HG02884 (cell line): ENCODE data around the gene CYP2C9.
A peak's percentile ranks its signal among the peaks of the same experiment; 100 is the strongest.
"Not testable (repeated sequence)": the region's sequence is repeated elsewhere in the genome, so short reads cannot be mapped to it uniquely, and the experiment has no call there.

Experiments used
- ATAC-seq: cut with Tn5 transposase; IDR thresholded peaks from one replicate; pipeline ENCODE4 v1.9.1; 2021; ENCODE audit warnings: mild to moderate bottlenecking, moderate library complexity; ENCODE audit not compliant: unreplicated experiment

CYP2C9 gene

GRCh38 chr10:94938383-94938782 is at the start of gene CYP2C9:
CYP2C9 (plus strand) TSS chr10:94938658; CDS start chr10:94938683, 25 bp downstream.
- ATAC-seq, result no peak

- no peak for ATAC-seq
These were observed 49.3 kb upstream of the CYP2C9 start for GRCh38 chr10:94889123-94889522.

GRCh38 chr10:94890264-94891022 is 48.0 kb upstream of the CYP2C9 start:
- no peak for ATAC-seq

GRCh38 chr10:94898414-94898813 is 40.0 kb upstream of the CYP2C9 start:
- ATAC-seq, result not testable (repeated sequence)

- no peak for ATAC-seq
These were observed 36.4 kb upstream of the CYP2C9 start for GRCh38 chr10:94902080-94902479.

- no peak for ATAC-seq
These were observed 35.9 kb upstream of the CYP2C9 start for GRCh38 chr10:94902570-94902969.

- ATAC-seq, result not testable (repeated sequence)
These were observed 33.8 kb upstream of the CYP2C9 start for GRCh38 chr10:94904506-94905148.

GRCh38 chr10:94916423-94916822 is 22.0 kb upstream of the CYP2C9 start:
- no peak for ATAC-seq

- no peak for ATAC-seq
These were observed 1.7 kb upstream of the CYP2C9 start for GRCh38 chr10:94936721-94937120.

- ATAC-seq, result not testable (repeated sequence)
These were observed 5.1 kb downstream of the CYP2C9 start for GRCh38 chr10:94943432-94944103.

GRCh38 chr10:94946181-94946580 is 7.7 kb downstream of the CYP2C9 start:
- ATAC-seq, result not testable (repeated sequence)

- ATAC-seq, result peak; percentile 70
These were observed 25.4 kb downstream of the CYP2C9 start for GRCh38 chr10:94963901-94964300.

- ATAC-seq, result no peak
These were observed 45.1 kb downstream of the CYP2C9 start for GRCh38 chr10:94983555-94983954.

GRCh38 chr10:94989192-94989591 is 50.7 kb downstream of the CYP2C9 start:
- ATAC-seq, result no peak

GRCh38 chr10:94991243-94991888 is 52.9 kb downstream of the CYP2C9 start:
- no peak for ATAC-seq

- ATAC-seq, result no peak
These were observed 54.4 kb downstream of the CYP2C9 start for GRCh38 chr10:94992811-94993210.

GRCh38 chr10:94997741-94998174 is 59.3 kb downstream of the CYP2C9 start:
- ATAC-seq, result no peak

- no peak for ATAC-seq
These were observed 88.0 kb downstream of the CYP2C9 start for GRCh38 chr10:95026461-95026860.

GRCh38 chr10:95031656-95032055 is 93.2 kb downstream of the CYP2C9 start:
- ATAC-seq, result no peak

GRCh38 chr10:95034401-95034800 is 95.9 kb downstream of the CYP2C9 start:
- ATAC-seq, result no peak
